ENCODE data around the gene ALG12.

Gene ALG12

GRCh38 chr22:49937758-49938564, 19.7 kb upstream of the ALG12 start:
- H3K27ac ChIP-seq (ENCODE audit: low read depth, low read length, poor library complexity, severe bottlenecking) = no peak overlapping the region
- no peaks in the 10 kb centered on the region for H3K9me3 ChIP-seq (ENCODE audit: low read length)
- no peak overlapping the region for H3K9ac ChIP-seq (ENCODE audit: low read length)
- no peak overlapping the region for H3K4me3 ChIP-seq (ENCODE audit: low read depth, low read length, poor library complexity, severe bottlenecking)
- H4K20me1 ChIP-seq (ENCODE audit: insufficient read depth, low read length) = no peaks in the 10 kb centered on the region
- no peak overlapping the region for H3K4me2 ChIP-seq (ENCODE audit: low read length)
- no peak overlapping the region for H2AFZ ChIP-seq (ENCODE audit: low read length)
- peaks cover 8% of the 10 kb centered on the region; the same call in 1 of the 2 replicates for H3K27me3 ChIP-seq (ENCODE audit: insufficient read depth, low read length)
- peaks cover 7% of the 10 kb centered on the region for H3K4me1 ChIP-seq (ENCODE audit: insufficient read depth, low read length, severe bottlenecking)
- H3K9me2 ChIP-seq (ENCODE audit: low read depth, low read length) = no peaks in the 10 kb centered on the region
- no peak for TF ChIP-seq EZH2 (IDR thresholded peaks at IDR 0.05; ENCODE audit: borderline replicate concordance, low read length)
- no peaks in the 10 kb centered on the region for H3K79me2 ChIP-seq (ENCODE audit: insufficient read depth, low read length)
- H3F3A ChIP-seq (ENCODE audit: insufficient read depth, low read length) = no peaks in the 10 kb centered on the region
- H3K36me3 ChIP-seq (ENCODE audit: insufficient read depth, low read length) = no peaks in the 10 kb centered on the region; the same call in 1 of the 2 replicates

- no peak overlapping the region for H3K9ac ChIP-seq (ENCODE audit: low read length)
- no peaks in the 10 kb centered on the region for H4K20me1 ChIP-seq (ENCODE audit: insufficient read depth, low read length)
- no peak overlapping the region for H3K4me3 ChIP-seq (ENCODE audit: low read depth, low read length, poor library complexity, severe bottlenecking)
- no peaks in the 10 kb centered on the region for H3K9me3 ChIP-seq (ENCODE audit: low read length)
- H3K4me2 ChIP-seq (ENCODE audit: low read length) = no peak overlapping the region
- no peaks in the 10 kb centered on the region; the same call in 1 of the 2 replicates for H3K36me3 ChIP-seq (ENCODE audit: insufficient read depth, low read length)
- TF ChIP-seq CTCF (IDR thresholded peaks at IDR 0.05; ENCODE audit: low read length) (no peak), EZH2 (IDR thresholded peaks at IDR 0.05; ENCODE audit: borderline replicate concordance, low read length) (no peak)
- H3K27ac ChIP-seq (ENCODE audit: low read depth, low read length, poor library complexity, severe bottlenecking) = no peak overlapping the region
- no peaks in the 10 kb centered on the region for H3K79me2 ChIP-seq (ENCODE audit: insufficient read depth, low read length)
- peaks cover 7% of the 10 kb centered on the region for H3K4me1 ChIP-seq (ENCODE audit: insufficient read depth, low read length, severe bottlenecking)
- H3K27me3 ChIP-seq (ENCODE audit: insufficient read depth, low read length) = peaks cover 8% of the 10 kb centered on the region; the same call in 1 of the 2 replicates
- no peaks in the 10 kb centered on the region for H3K9me2 ChIP-seq (ENCODE audit: low read depth, low read length)
- no peak overlapping the region for H2AFZ ChIP-seq (ENCODE audit: low read length)
- H3F3A ChIP-seq (ENCODE audit: insufficient read depth, low read length) = no peaks in the 10 kb centered on the region
Observed at GRCh38 chr22:49936973-49937757, 18.9 kb upstream of the ALG12 start.

GRCh38 chr22:49936018-49936972, 18.1 kb upstream of the ALG12 start:
- H3K4me1 ChIP-seq (ENCODE audit: insufficient read depth, low read length, severe bottlenecking) = peaks cover 15% of the 10 kb centered on the region
- no peaks in the 10 kb centered on the region; the same call in 1 of the 2 replicates for H3K36me3 ChIP-seq (ENCODE audit: insufficient read depth, low read length)
- no peaks in the 10 kb centered on the region for H3K9me3 ChIP-seq (ENCODE audit: low read length)
- no peaks in the 10 kb centered on the region for H3K79me2 ChIP-seq (ENCODE audit: insufficient read depth, low read length)
- peak overlapping the region; percentile 44 for H3K4me3 ChIP-seq (ENCODE audit: low read depth, low read length, poor library complexity, severe bottlenecking)
- peak overlapping the region; percentile 65 for H3K4me2 ChIP-seq (ENCODE audit: low read length)
- H4K20me1 ChIP-seq (ENCODE audit: insufficient read depth, low read length) = no peaks in the 10 kb centered on the region
- H2AFZ ChIP-seq (ENCODE audit: low read length) = no peak overlapping the region
- TF ChIP-seq EZH2 (IDR thresholded peaks at IDR 0.05; ENCODE audit: borderline replicate concordance, low read length) (no peak), CTCF (IDR thresholded peaks at IDR 0.05; ENCODE audit: low read length) (no peak)
- H3F3A ChIP-seq (ENCODE audit: insufficient read depth, low read length) = no peaks in the 10 kb centered on the region
- H3K9ac ChIP-seq (ENCODE audit: low read length) = no peak overlapping the region
- no peak overlapping the region for H3K27ac ChIP-seq (ENCODE audit: low read depth, low read length, poor library complexity, severe bottlenecking)
- no peaks in the 10 kb centered on the region for H3K9me2 ChIP-seq (ENCODE audit: low read depth, low read length)
- peaks cover 8% of the 10 kb centered on the region; the same call in 1 of the 2 replicates for H3K27me3 ChIP-seq (ENCODE audit: insufficient read depth, low read length)
